ENCODE results near the gene CNGB1. TPM values are rescaled to one million over a fixed set of nuclear protein-coding genes. Genes with fewer than 3 reads are reported as not detected.
A peak's percentile ranks its signal among the peaks of the same experiment; 100 is the strongest.

CNGB1 gene
- total and polyA plus RNA-seq, 4 donors: 2.1 to 6.5 (median 4.3) TPM

- no peak for DNase-seq (ENCODE audit: low read depth in 4 of 6, low spot score in 6 of 6)
- 89% methylated on average over 10 of the region's 14 CpGs for WGBS (ENCODE audit: insufficient coverage)
- H3K9me3 ChIP-seq (ENCODE audit: control insufficient read depth, insufficient read depth, low read length): no peaks in the 10 kb centered on the region
- no peaks in the 10 kb centered on the region for H3K36me3 ChIP-seq (ENCODE audit: control insufficient read depth, insufficient read depth, low read length)
- peaks cover 21% of the 10 kb centered on the region for H3K27me3 ChIP-seq (ENCODE audit: control insufficient read depth, insufficient read depth, low read length)
- H3K4me1 ChIP-seq (ENCODE audit: control insufficient read depth, insufficient read depth, low read length): peaks cover 21% of the 10 kb centered on the region
- H3K4me3 ChIP-seq (ENCODE audit: low read depth, low read length): no peak overlapping the region
- no peak overlapping the region for H3K27ac ChIP-seq (ENCODE audit: low read depth, low read length)
Observed at GRCh38 chr16:57887711-57888110, 83.2 kb downstream of the CNGB1 start.

GRCh38 chr16:57886427-57886826 is 84.5 kb downstream of the CNGB1 start:
- no CpG with 5 or more reads among the region's 1 CpG for WGBS (ENCODE audit: insufficient coverage)
- no peaks in the 10 kb centered on the region for H3K36me3 ChIP-seq (ENCODE audit: control insufficient read depth, insufficient read depth, low read length)
- no peak overlapping the region for H3K4me3 ChIP-seq (ENCODE audit: low read depth, low read length)
- no peaks in the 10 kb centered on the region for H3K9me3 ChIP-seq (ENCODE audit: control insufficient read depth, insufficient read depth, low read length)
- peaks cover 21% of the 10 kb centered on the region for H3K4me1 ChIP-seq (ENCODE audit: control insufficient read depth, insufficient read depth, low read length)
- no peak for DNase-seq (ENCODE audit: low read depth in 4 of 6, low spot score in 6 of 6)
- no peak overlapping the region for H3K27ac ChIP-seq (ENCODE audit: low read depth, low read length)
- H3K27me3 ChIP-seq (ENCODE audit: control insufficient read depth, insufficient read depth, low read length): peaks cover 22% of the 10 kb centered on the region

DNA sequence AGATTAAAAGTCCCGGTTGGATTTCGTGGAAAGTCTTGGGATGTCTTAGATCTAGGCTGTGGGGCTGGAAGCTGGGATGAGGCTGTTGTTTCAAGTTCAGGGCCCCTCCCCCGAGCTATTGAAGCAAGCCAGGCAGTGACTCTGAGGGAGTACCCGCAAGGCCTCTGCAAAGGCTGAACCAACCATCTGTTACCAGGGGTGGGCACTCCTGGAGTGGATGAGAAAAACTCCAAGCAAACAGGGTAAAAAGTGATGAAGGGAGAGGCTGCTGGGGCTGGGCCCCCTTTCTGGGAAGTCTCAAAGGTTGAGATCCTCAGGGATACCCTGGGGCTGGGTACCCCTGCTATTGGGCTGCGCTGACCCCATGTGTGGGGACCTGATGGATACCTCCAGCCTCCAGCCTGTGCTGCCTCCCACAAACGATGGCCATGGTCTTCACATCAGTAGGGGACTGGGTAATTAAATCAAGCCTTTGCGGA is 86.2 kb downstream of the CNGB1 start:
- DNase-seq (ENCODE audit: low read depth in 4 of 6, low spot score in 6 of 6): peak in 1 of 6 donors; percentile 45
- WGBS (ENCODE audit: insufficient coverage): 73% methylated on average over 5 of the region's 7 CpGs
- H3K27me3 ChIP-seq (ENCODE audit: control insufficient read depth, insufficient read depth, low read length): peaks cover 22% of the 10 kb centered on the region

GRCh38 chr16:57883953-57884654 is 86.8 kb downstream of the CNGB1 start:
- WGBS (ENCODE audit: insufficient coverage): 14% methylated on average over 48 of the region's 51 CpGs
- Histone ChIP-seq H3K27me3 (ENCODE audit: control insufficient read depth, insufficient read depth, low read length) (peaks cover 22% of the 10 kb centered on the region), H3K4me1 (ENCODE audit: control insufficient read depth, insufficient read depth, low read length) (peaks cover 13% of the 10 kb centered on the region), H3K36me3 (ENCODE audit: control insufficient read depth, insufficient read depth, low read length) (no peaks in the 10 kb centered on the region), H3K9me3 (ENCODE audit: control insufficient read depth, insufficient read depth, low read length) (no peaks in the 10 kb centered on the region), H3K4me3 (ENCODE audit: low read depth, low read length) (no peak overlapping the region), H3K27ac (ENCODE audit: low read depth, low read length) (no peak overlapping the region)
- DNase-seq (ENCODE audit: low read depth in 4 of 6, low spot score in 6 of 6): no peak

More for the DNA sequence above, 86.2 kb downstream of the CNGB1 start:
- peaks cover 13% of the 10 kb centered on the region for H3K4me1 ChIP-seq (ENCODE audit: control insufficient read depth, insufficient read depth, low read length)
- no peaks in the 10 kb centered on the region for H3K9me3 ChIP-seq (ENCODE audit: control insufficient read depth, insufficient read depth, low read length)
- no peak overlapping the region for H3K4me3 ChIP-seq (ENCODE audit: low read depth, low read length)
- H3K36me3 ChIP-seq (ENCODE audit: control insufficient read depth, insufficient read depth, low read length): no peaks in the 10 kb centered on the region
- no peak overlapping the region for H3K27ac ChIP-seq (ENCODE audit: low read depth, low read length)

DNA sequence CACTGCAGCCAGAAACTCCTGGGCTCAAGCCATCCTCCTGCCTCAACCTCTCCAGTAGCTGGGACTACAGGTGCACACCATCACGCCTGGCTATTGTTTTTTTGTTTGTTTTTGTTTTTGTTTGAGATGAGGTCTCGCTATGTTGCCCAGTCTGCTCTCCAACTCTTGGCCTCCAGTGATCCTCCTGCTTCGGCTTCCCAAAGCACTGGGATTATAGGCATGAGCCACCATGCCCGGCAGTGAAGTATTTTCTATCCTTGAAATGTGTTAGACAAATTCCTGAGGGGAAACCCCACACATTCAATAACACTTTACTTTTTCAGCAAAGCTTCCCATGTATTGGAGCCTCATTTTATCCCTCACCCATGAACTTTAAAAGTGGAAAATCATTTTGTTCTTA is 87.4 kb downstream of the CNGB1 start:
- Histone ChIP-seq H3K9me3 (ENCODE audit: control insufficient read depth, insufficient read depth, low read length) (no peaks in the 10 kb centered on the region), H3K4me3 (ENCODE audit: low read depth, low read length) (no peak overlapping the region), H3K27ac (ENCODE audit: low read depth, low read length) (no peak overlapping the region), H3K36me3 (ENCODE audit: control insufficient read depth, insufficient read depth, low read length) (no peaks in the 10 kb centered on the region), H3K4me1 (ENCODE audit: control insufficient read depth, insufficient read depth, low read length) (peaks cover 13% of the 10 kb centered on the region), H3K27me3 (ENCODE audit: control insufficient read depth, insufficient read depth, low read length) (peaks cover 22% of the 10 kb centered on the region)
- 86% methylated on average over 2 of the region's 4 CpGs for WGBS (ENCODE audit: insufficient coverage)
- no peak for DNase-seq (ENCODE audit: low read depth in 4 of 6, low spot score in 6 of 6)

DNA sequence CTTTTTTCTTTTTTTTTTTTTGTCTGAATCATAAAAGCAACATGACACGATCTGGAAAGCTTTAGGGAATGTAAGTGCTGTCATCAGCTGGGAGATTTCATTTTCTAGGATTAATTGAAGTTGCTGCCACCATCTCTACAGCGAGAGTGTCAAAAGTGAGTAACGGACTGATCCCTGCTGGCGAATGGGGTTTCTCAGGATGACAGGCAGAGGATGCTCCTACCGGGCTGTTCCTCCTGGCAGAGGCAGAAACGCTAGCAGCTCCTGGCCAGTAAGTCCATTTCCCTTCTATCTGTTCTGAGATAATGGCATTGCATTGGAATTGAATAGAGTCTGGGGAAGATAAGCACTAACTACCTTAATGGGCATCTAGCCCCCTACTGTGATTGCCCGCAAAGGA is 88.1 kb downstream of the CNGB1 start:
- Histone ChIP-seq H3K9me3 (ENCODE audit: control insufficient read depth, insufficient read depth, low read length) (no peaks in the 10 kb centered on the region), H3K27ac (ENCODE audit: low read depth, low read length) (no peak overlapping the region), H3K27me3 (ENCODE audit: control insufficient read depth, insufficient read depth, low read length) (peaks cover 22% of the 10 kb centered on the region), H3K4me3 (ENCODE audit: low read depth, low read length) (no peak overlapping the region), H3K36me3 (ENCODE audit: control insufficient read depth, insufficient read depth, low read length) (no peaks in the 10 kb centered on the region), H3K4me1 (ENCODE audit: control insufficient read depth, insufficient read depth, low read length) (peaks cover 13% of the 10 kb centered on the region)
- DNase-seq (ENCODE audit: low read depth in 4 of 6, low spot score in 6 of 6): peak in 2 of 6 donors; percentile 31 to 82
- WGBS (ENCODE audit: insufficient coverage): 39% methylated on average over 3 of the region's 7 CpGs

DNA sequence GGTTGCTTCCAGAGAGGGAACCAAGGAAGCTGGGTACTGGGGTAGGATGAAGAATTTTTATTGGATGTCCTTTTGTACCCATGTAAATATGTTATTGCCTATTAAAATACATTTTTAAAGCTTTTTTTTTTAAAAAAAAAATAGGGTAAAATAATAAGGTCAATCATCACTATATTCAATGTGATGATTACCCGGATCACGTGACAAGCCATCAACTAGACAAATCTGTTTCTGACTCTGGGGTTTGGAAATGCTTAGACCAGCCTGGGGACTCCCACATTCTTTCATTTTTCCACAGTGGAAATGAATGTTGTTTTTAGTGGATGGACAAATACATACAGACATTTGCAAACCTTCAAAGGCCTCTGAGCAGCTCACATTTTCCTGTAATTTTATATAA is 88.7 kb downstream of the CNGB1 start:
- H3K27me3 ChIP-seq (ENCODE audit: control insufficient read depth, insufficient read depth, low read length): peaks cover 22% of the 10 kb centered on the region
- no peak overlapping the region for H3K4me3 ChIP-seq (ENCODE audit: low read depth, low read length)
- DNase-seq (ENCODE audit: low read depth in 4 of 6, low spot score in 6 of 6): no peak
- no peaks in the 10 kb centered on the region for H3K9me3 ChIP-seq (ENCODE audit: control insufficient read depth, insufficient read depth, low read length)
- H3K36me3 ChIP-seq (ENCODE audit: control insufficient read depth, insufficient read depth, low read length): no peaks in the 10 kb centered on the region
- no peak overlapping the region for H3K27ac ChIP-seq (ENCODE audit: low read depth, low read length)
- H3K4me1 ChIP-seq (ENCODE audit: control insufficient read depth, insufficient read depth, low read length): peaks cover 13% of the 10 kb centered on the region
- no CpG with 5 or more reads among the region's 2 CpGs for WGBS (ENCODE audit: insufficient coverage)

DNA sequence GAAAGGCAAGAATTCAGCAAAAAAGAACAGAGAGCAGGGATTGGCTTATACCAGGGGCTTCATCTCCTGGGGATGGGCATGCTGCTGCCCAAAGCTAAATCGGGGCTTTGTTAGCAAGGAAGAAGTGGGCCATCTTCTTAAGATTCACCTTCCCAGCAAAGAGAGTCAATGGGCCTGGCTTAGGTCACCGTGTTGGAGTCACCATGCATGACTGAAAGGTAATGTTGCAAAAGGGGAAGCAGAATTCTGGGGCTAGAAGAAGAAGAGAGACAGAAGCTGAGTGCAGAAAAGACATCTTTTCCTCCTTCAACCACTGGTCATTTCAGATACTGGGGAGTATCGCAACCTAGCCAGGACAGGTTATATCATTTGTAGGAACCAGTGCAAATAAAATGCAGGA is 92.3 kb downstream of the CNGB1 start:
- 100% methylated on average over 1 of the region's 3 CpGs for WGBS (ENCODE audit: insufficient coverage)
- no peak for DNase-seq (ENCODE audit: low read depth in 4 of 6, low spot score in 6 of 6)
- no peaks in the 10 kb centered on the region for H3K36me3 ChIP-seq (ENCODE audit: control insufficient read depth, insufficient read depth, low read length)
- H3K27ac ChIP-seq (ENCODE audit: low read depth, low read length): no peak overlapping the region
- peaks cover 13% of the 10 kb centered on the region for H3K27me3 ChIP-seq (ENCODE audit: control insufficient read depth, insufficient read depth, low read length)
- H3K4me3 ChIP-seq (ENCODE audit: low read depth, low read length): no peak overlapping the region
- no peaks in the 10 kb centered on the region for H3K4me1 ChIP-seq (ENCODE audit: control insufficient read depth, insufficient read depth, low read length)
- H3K9me3 ChIP-seq (ENCODE audit: control insufficient read depth, insufficient read depth, low read length): no peaks in the 10 kb centered on the region

DNA sequence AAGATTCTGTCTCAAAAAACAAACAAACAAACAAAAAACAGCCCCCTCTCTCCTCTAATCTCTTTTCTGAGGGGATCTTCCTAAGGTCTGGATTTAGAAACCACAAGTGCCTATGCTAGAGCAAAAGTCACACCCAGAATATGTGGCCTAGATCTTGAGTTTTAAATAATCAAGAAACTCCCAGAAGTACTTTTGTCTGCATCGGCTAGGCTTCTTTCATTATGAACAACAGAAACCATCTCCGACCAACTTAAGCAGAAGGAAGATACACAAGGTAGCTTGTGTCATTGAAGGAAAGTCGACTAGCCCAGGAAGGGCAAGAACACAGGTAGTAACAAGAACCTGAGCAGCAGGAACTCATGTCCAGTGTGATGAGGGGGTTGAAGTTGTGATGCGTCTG is 94.7 kb downstream of the CNGB1 start:
- WGBS (ENCODE audit: insufficient coverage): no CpG with 5 or more reads among the region's 4 CpGs
- Histone ChIP-seq H3K27me3 (ENCODE audit: control insufficient read depth, insufficient read depth, low read length) (peaks cover 3% of the 10 kb centered on the region), H3K36me3 (ENCODE audit: control insufficient read depth, insufficient read depth, low read length) (no peaks in the 10 kb centered on the region), H3K9me3 (ENCODE audit: control insufficient read depth, insufficient read depth, low read length) (no peaks in the 10 kb centered on the region), H3K4me1 (ENCODE audit: control insufficient read depth, insufficient read depth, low read length) (no peaks in the 10 kb centered on the region), H3K4me3 (ENCODE audit: low read depth, low read length) (no peak overlapping the region), H3K27ac (ENCODE audit: low read depth, low read length) (no peak overlapping the region)
- DNase-seq (ENCODE audit: low read depth in 4 of 6, low spot score in 6 of 6): no peak

- no peak overlapping the region for H3K27ac ChIP-seq (ENCODE audit: low read depth, low read length)
- H3K9me3 ChIP-seq (ENCODE audit: control insufficient read depth, insufficient read depth, low read length): no peaks in the 10 kb centered on the region
- no peaks in the 10 kb centered on the region for H3K36me3 ChIP-seq (ENCODE audit: control insufficient read depth, insufficient read depth, low read length)
- DNase-seq (ENCODE audit: low read depth in 4 of 6, low spot score in 6 of 6): no peak
- H3K4me1 ChIP-seq (ENCODE audit: control insufficient read depth, insufficient read depth, low read length): no peaks in the 10 kb centered on the region
- H3K4me3 ChIP-seq (ENCODE audit: low read depth, low read length): no peak overlapping the region
- 61% methylated on average over 4 of the region's 5 CpGs for WGBS (ENCODE audit: insufficient coverage)
- H3K27me3 ChIP-seq (ENCODE audit: control insufficient read depth, insufficient read depth, low read length): peaks cover 3% of the 10 kb centered on the region
Observed at GRCh38 chr16:57875347-57875746, 95.6 kb downstream of the CNGB1 start.
